Upper lobe of left lung (tissue), 6 donors: ENCODE measurements around the gene FOXC2. TPM values are rescaled to one million over a fixed set of nuclear protein-coding genes. Genes with fewer than 3 reads are reported as not detected.

Source experiments
- ATAC-seq, 2 donors: fragments of 200-7000 bp; cut with Tn5 transposase; one replicate each; pipeline ENCODE4 v1.9.1; 2022; ENCODE audit warnings: mild to moderate bottlenecking in 2 of 2, moderate library complexity in 2 of 2; ENCODE audit not compliant: low FRiP score in 2 of 2
- DNase-seq, 2 donors: peaks; one replicate each; pipeline ENCODE4 v3.0.0-alpha.2; 2019 to 2020
- H3K27ac ChIP-seq, 4 donors: fragments of 200-600 bp; sonication (generic); one replicate each; pipeline ENCODE4 v1.5.1; 2016 to 2019
- H3K27me3 ChIP-seq, 4 donors: fragments of 200-600 bp; sonication (generic); one replicate each; pipeline ENCODE4 v1.5.1; 2017 to 2019
- H3K36me3 ChIP-seq, 4 donors: fragments of 200-600 bp; sonication (generic); one replicate each; pipeline ENCODE4 v1.5.1; 2016 to 2019
- H3K4me1 ChIP-seq, 4 donors: fragments of 200-600 bp; sonication (generic); one replicate each; pipeline ENCODE4 v1.5.1; 2018 to 2019
- H3K4me3 ChIP-seq, 4 donors: fragments of 200-600 bp; sonication (generic); one replicate each; pipeline ENCODE4 v1.5.1; 2017 to 2019; ENCODE audit warnings: mild to moderate bottlenecking in 2 of 4, moderate library complexity in 1 of 4
- H3K9me3 ChIP-seq, 4 donors: fragments of 200-600 bp; sonication (generic); one replicate each; pipeline ENCODE4 v1.5.1; 2018 to 2019
- CTCF ChIP-seq, 6 experiments: fragments of 450-650 bp in 4 of 6; fragments of 200-600 bp in 2 of 6; sonication (generic) in 2 of 6; IDR thresholded peaks; one replicate each; pipeline ENCODE4 v1.5.1; 2016 to 2019; ENCODE audit warnings: antibody characterized with exemption in 6 of 6
- EP300 ChIP-seq, 4 donors: sonication (generic); formaldehyde crosslinking; IDR thresholded peaks; one replicate each; pipeline ENCODE4 v1.5.1; 2017; ENCODE audit warnings: antibody characterized with exemption in 4 of 4, control low read depth in 2 of 4
- POLR2A ChIP-seq, 4 donors: fragments of 450-650 bp; IDR thresholded peaks; one replicate each; pipeline ENCODE4 v1.5.1; 2016 to 2017; ENCODE audit warnings: antibody characterized with exemption in 4 of 4, mild to moderate bottlenecking in 2 of 4
- POLR2AphosphoS5 ChIP-seq, 2 donors: sonication (generic); formaldehyde crosslinking; IDR thresholded peaks; one replicate each; pipeline ENCODE4 v1.5.1; 2017; ENCODE audit warnings: antibody characterized with exemption in 2 of 2
- WGBS, 2 donors: methylation state at CpG; one replicate each; pipeline ENCODE4 v1.1.5; 2017 to 2018; 5-methylcytosine and 5-hydroxymethylcytosine counted together
- total RNA-seq, 6 donors: library from RNA; depleted of rRNA in 4 of 6; stranded (reverse); fragments of >200 nt in 4 of 6; gene quantifications; one replicate each; pipeline versions ENCODE4 v1.1.0 to v1.2.1, GENCODE V29; 2016 to 2021
- donor health status: DM: no; HTN: no; CAD: no; lungs with moderate emphysema.
- donor health status: DM: no; HTN: yes; CAD: no; lungs with severe emphysema.

Gene FOXC2
- total RNA-seq, 6 donors from 2014 or later, result 0.39 to 1.9 (median 0.56) TPM; not detected in 2

DNA sequence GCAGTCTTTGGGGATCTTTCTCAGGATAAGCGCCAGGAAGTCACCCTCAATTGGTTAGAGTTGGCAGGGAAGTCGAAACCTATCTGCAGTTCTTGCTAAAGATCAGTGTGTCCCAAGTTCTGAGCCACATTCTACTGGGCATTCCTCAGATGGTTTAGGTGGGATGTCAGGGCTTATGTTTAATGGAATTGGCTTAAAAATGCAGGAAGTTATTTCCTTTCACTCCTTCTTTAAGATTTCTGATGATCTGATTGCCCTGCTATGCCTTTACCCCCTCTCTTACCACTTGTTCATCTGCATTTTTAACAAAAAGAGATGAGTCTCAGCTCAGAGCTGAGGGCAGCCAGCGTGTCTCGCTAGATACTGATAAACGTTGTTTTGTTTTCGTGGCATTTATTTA lies 42.5 kb downstream of the FOXC2 start:
- H3K36me3 ChIP-seq, result no peaks in the 10 kb centered on the region
- no peak overlapping the region for H3K4me3 ChIP-seq
- DNase-seq (no peak), ATAC-seq (no peak)
- no peak overlapping the region for H3K27ac ChIP-seq
- H3K27me3 ChIP-seq, result no peaks in the 10 kb centered on the region
- WGBS, 2 donors, result 68 to 70% methylated on average over 6 of the region's 6 CpGs
- peaks cover 0 to 6% (median 0%) of the 10 kb centered on the region in 4 donors for H3K4me1 ChIP-seq
- H3K9me3 ChIP-seq, result no peaks in the 10 kb centered on the region
- no peak for TF ChIP-seq CTCF (IDR thresholded peaks at IDR 0.05)
- TF ChIP-seq POLR2AphosphoS5 (IDR thresholded peaks at IDR 0.05), result no peak

- Histone ChIP-seq H3K4me3 (no peak overlapping the region), H3K27me3 (no peaks in the 10 kb centered on the region), H3K9me3 (no peaks in the 10 kb centered on the region), H3K4me1 (peaks cover 0 to 4% (median 0%) of the 10 kb centered on the region in 4 donors), H3K36me3 (no peaks in the 10 kb centered on the region), H3K27ac (no peak overlapping the region)
- TF ChIP-seq POLR2A (IDR thresholded peaks at IDR 0.05) (no peak), CTCF (IDR thresholded peaks at IDR 0.05) (no peak), EP300 (IDR thresholded peaks at IDR 0.05) (no peak), POLR2AphosphoS5 (IDR thresholded peaks at IDR 0.05) (no peak)
- ATAC-seq, result no peak
- WGBS, 2 donors, result 77 to 80% methylated on average over 10 of the region's 10 CpGs
- no peak for DNase-seq
These were observed 43.0 kb downstream of the FOXC2 start for GRCh38 chr16:86609661-86610060.

DNA sequence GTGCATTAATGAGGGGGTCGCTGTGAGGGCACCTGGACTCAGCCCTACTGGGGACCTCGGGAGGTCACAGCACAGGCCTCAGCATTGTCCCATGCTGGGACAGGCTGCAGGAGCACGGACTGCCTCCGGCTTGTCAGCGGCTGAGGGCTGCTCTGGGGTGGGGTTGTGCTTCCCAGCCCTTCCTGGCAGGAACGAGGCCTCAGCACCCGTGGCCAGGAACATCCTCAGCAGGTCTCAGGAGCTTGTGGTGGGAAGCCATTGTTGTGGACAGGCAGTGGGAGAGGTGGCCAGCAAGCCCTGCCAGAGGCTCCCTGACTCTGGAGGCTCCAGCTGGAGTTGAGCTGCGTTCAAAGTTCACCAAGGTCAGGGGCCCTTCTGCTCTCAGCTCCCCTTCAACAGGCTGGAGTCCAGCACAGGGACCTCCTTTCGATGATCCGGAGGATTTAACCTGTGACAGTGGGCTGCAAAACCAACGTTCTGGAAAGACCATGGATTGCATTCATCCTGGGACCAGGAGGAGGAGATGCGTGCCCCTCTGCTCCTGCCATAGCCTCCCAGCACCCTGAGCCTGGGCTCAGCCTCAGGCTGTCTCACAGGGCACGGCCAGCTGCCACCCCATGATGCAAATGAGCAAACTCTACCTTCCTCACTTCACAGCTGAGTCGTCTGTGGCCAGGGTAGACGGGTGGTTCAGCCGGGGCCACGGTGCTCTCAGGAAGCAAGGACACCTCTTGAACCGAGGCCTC lies 44.3 kb downstream of the FOXC2 start:
- Histone ChIP-seq H3K9me3 (no peaks in the 10 kb centered on the region), H3K27ac (no peak overlapping the region), H3K4me1 (no peaks in the 10 kb centered on the region), H3K4me3 (no peak overlapping the region), H3K36me3 (no peaks in the 10 kb centered on the region), H3K27me3 (no peaks in the 10 kb centered on the region)
- no peak for DNase-seq
- 60 to 83% methylated on average over 5 to 18 of the region's 18 CpGs for WGBS, 2 donors
- TF ChIP-seq POLR2A (IDR thresholded peaks at IDR 0.05) (no peak), CTCF (IDR thresholded peaks at IDR 0.05) (no peak), POLR2AphosphoS5 (IDR thresholded peaks at IDR 0.05) (no peak), EP300 (IDR thresholded peaks at IDR 0.05) (no peak)
- peak in 1 of 2 donors; percentile 47 for ATAC-seq

DNA sequence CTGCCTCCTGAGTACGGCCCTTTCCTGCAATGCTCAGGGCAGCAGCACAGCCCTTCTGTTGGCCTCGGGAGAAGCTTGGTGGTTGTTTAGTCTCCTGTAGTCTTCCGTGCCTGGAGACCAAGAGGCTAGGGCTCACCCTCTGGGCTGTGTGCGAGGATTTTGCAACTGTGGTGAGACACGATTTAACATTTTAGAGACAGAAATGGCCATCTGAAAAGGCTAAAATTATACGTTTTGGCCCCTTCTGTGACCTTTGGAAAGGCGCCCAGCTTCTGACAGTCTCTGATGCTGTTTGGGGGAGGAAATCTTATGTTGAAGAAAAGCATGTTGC lies 44.9 kb downstream of the FOXC2 start:
- Histone ChIP-seq H3K27me3 (no peaks in the 10 kb centered on the region), H3K4me1 (no peaks in the 10 kb centered on the region), H3K27ac (no peak overlapping the region), H3K4me3 (no peak overlapping the region), H3K9me3 (no peaks in the 10 kb centered on the region), H3K36me3 (no peaks in the 10 kb centered on the region)
- no peak for DNase-seq
- WGBS, 2 donors, result 57 to 64% methylated on average over 7 of the region's 7 CpGs
- no peak for ATAC-seq
- no peak for TF ChIP-seq EP300 (IDR thresholded peaks at IDR 0.05)

DNA sequence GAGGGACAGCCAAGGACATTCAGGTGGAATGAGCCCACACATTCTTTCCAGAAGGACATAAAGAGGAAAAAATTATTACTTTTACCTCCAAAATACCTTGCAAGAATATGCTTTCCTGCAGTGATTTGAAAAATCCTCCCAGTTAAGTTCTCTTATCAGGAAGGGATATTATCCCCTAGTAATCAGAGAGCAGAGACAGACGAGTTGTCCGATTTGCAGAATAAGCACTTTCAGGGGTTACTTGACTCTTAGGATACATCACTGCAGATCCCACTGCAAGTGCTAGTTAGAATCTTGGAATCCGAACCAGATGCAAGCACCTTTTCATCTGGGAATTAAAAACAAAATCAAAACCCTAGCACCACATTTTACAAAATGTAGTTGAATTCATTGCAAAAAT lies 45.3 kb downstream of the FOXC2 start:
- no peaks in the 10 kb centered on the region for H3K27me3 ChIP-seq
- H3K36me3 ChIP-seq, result no peaks in the 10 kb centered on the region
- no peak for DNase-seq
- H3K4me1 ChIP-seq, result no peaks in the 10 kb centered on the region
- no peaks in the 10 kb centered on the region for H3K9me3 ChIP-seq
- 64 to 80% methylated on average over 3 of the region's 3 CpGs for WGBS, 2 donors
- H3K4me3 ChIP-seq, result no peak overlapping the region
- TF ChIP-seq CTCF (IDR thresholded peaks at IDR 0.05) (no peak), POLR2AphosphoS5 (IDR thresholded peaks at IDR 0.05) (no peak), EP300 (IDR thresholded peaks at IDR 0.05) (no peak), POLR2A (IDR thresholded peaks at IDR 0.05) (no peak)
- no peak for ATAC-seq
- H3K27ac ChIP-seq, result no peak overlapping the region
